GM13977 (cell line): Measurements from ENCODE around the gene RPS26.
"Not testable (repeated sequence)": the region's sequence is repeated elsewhere in the genome, so short reads cannot be mapped to it uniquely, and the experiment has no call there.

Source experiments
- DNase-seq: peaks from one replicate; pipeline ENCODE4 v3.0.0; 2012; ENCODE audit warnings: low spot score
- CTCF ChIP-seq: IDR thresholded peaks from 2 replicates; pipeline ENCODE4 v1.5.1; 2012; ENCODE audit warnings: mild to moderate bottlenecking, control low read depth; ENCODE audit not compliant: insufficient read depth; ENCODE audit errors: extremely low read depth, missing control alignments
- in situ Hi-C: fragments of 300-500 bp; cut with MboI; formaldehyde crosslinking; loops from one replicate; pipeline ENCODE4 v1.12.0; 2022; ENCODE audit warnings: low sequenced_read_pairs, low pct_unique_long_range_greater_than_20kb, mixed read lengths, inconsistent platforms; ENCODE audit not compliant: unreplicated experiment

The RPS26 gene

GRCh38 chr12:56038022-56038655 is 3.6 kb upstream of the RPS26 start:
- in situ Hi-C loops = loop anchor here (5.0 to 25.0 kb wide), 2 partner anchors 36 to 301 kb away; partner anchors contain the start of genes CD63 and GDF11
- no peak for DNase-seq
- no peak for TF ChIP-seq CTCF

- TF ChIP-seq CTCF = no peak
- DNase-seq = no peak
- in situ Hi-C loops = loop anchor here (25.0 kb wide), 1 partner anchor 303 kb away; the partner anchor contains the start of genes CD63 and GDF11
Observed at GRCh38 chr12:56040151-56040550, 1.6 kb upstream of the RPS26 start.

GRCh38 chr12:56040963-56041551 is 661 bp upstream of the RPS26 start:
- no peak for TF ChIP-seq CTCF
- DNase-seq = no peak
- in situ Hi-C loops = loop anchor here (25.0 kb wide), 1 partner anchor 304 kb away; the partner anchor contains the start of genes CD63 and GDF11

GRCh38 chr12:56042430-56042813 is 704 bp downstream of the RPS26 start:
- DNase-seq = not testable (repeated sequence)
- in situ Hi-C loops = loop anchor here (25.0 kb wide), 1 partner anchor 305 kb away; the partner anchor contains the start of genes CD63 and GDF11

GRCh38 chr12:56042843-56043242 is 1.1 kb downstream of the RPS26 start:
- DNase-seq = no peak
- in situ Hi-C loops = loop anchor here (25.0 kb wide), 1 partner anchor 306 kb away; the partner anchor contains the start of genes CD63 and GDF11
- TF ChIP-seq CTCF = no peak

- in situ Hi-C loops = loop anchor here (25.0 kb wide), 1 partner anchor 309 kb away; the partner anchor contains the start of genes CD63 and GDF11
- no peak for DNase-seq
- TF ChIP-seq CTCF = no peak
Observed at GRCh38 chr12:56046027-56046780, 4.5 kb downstream of the RPS26 start.
